Fibroblast of skin of right biceps (primary cell): ENCODE measurements around the gene INKA1.
A peak's percentile ranks its signal among the peaks of the same experiment; 100 is the strongest.
"Not testable (repeated sequence)": the region's sequence is repeated elsewhere in the genome, so short reads cannot be mapped to it uniquely, and the experiment has no call there.

Source experiments
- DNase-seq: peaks from one replicate; pipeline ENCODE4 v3.0.0-alpha.2; 2013

Gene INKA1

GRCh38 chr3:49813497-49814174 is 10.6 kb downstream of the INKA1 start, which contains the start of gene UBA7:
UBA7 (minus strand) TSS chr3:49813953; CDS start chr3:49813787, 166 bp downstream.
- peak; percentile 88 for DNase-seq

DNA sequence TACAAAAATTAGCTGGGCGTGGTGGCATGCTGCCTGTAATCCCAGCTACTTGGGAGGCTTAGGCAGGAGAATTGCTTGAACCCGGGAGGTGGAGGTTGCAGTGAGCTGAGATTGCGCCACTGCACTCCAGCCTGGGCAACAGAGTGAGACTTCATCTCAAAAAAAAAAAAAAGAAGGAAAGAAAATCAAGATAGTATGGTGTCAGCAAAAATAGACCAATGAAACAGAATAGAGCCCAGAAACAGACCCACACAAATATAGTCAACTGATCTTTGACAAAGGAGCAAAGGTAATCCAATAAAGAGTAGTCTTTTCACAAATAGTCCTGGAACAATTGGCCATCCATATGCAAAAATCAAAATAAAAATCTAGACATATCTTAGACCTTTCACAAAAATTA is 20.1 kb downstream of the INKA1 start:
- not testable (repeated sequence) for DNase-seq

DNA sequence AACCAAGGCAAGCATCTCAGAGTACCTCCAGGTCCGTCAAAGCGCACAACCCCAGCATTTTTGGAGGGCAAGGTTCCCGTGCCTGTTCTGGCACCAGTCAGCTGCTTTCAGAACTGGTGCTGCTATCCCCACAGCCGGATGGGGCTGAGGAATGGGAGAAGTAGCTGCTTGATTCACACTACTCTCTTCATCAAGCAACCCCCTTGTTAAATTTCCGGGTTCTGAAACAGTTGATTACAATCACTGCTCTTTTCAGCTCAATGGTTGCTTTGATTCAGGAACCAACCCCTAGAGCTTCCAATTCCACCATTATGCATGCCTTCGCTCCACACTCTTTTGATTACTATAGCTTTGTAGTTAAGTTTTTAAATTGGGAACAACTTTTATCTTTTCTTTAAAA is 23.0 kb downstream of the INKA1 start:
- no peak for DNase-seq

- DNase-seq, result no peak
Measured at GRCh38 chr3:49831341-49831740, 28.3 kb downstream of the INKA1 start.

DNA sequence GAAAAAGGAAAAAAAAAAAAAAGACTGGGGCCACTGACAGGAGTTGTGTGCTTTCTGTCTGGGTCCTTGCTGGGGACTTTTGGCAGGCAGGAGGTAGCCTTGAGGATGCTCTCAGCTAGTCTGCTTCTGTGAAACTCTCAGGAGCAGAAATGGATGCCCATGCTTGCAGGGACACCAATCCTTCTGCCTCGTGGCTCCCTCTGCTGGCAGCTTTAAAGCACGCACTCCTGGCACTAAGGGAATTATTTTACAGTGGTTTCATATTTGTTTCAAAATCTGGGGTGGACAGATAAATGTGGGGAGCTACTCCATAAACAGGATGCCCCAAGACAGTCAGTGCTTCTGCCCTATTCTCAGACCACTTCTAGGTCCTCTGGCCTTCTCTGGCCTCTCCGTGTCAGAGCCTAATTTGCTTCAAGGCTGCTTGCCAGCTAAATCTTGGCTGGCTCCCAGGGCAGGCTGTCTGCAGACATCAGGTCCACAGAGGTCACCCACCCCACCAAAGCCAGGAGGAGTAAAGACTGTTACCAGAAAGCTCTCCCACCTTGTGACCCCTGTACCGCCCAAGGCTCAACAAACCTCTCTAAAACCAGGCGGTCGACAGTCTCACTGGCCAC is 36.2 kb downstream of the INKA1 start:
- DNase-seq, result peak; percentile 73

DNA sequence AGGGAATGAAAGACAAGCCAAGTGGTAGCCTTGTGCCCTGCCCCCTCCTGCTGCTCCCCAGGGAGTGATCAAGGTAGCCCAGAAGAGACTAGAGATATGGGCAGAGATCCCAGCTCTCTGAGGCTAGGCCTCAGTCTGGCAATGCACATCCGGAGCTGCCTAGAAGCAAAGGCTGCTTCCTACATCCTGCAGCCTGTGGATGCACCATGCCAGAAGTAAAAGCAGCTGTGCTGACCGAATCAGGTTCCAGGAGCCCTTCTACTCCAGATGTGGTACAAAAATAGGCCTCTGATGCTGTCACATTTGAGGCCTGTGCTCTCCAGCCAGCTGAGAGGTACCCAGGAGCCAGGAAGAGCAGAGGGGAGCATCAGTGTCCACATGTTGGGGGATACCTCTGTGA is 37.3 kb downstream of the INKA1 start:
- peak; percentile 16 for DNase-seq

- peak; percentile 14 for DNase-seq
Measured at GRCh38 chr3:49841126-49841696, 38.1 kb downstream of the INKA1 start.

DNA sequence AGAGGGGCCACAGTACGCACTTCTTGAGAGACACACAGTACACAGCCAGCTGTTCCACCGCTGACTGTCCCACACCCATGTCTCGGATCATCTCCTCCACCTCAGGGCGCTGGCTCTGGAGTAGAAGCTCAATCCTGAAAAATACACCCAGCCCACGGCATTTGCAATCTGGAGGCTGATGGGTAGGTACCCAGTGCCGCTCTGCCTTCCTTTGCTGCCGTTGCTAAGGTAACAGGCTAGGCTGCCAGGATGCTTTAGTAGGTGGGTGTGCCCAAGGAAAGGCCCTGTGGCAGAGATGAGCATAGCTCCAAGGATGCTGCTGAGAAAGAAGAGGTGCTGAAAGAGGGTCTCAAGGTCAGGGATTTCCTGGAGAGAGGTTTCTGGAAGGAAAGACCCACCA is 38.7 kb downstream of the INKA1 start:
- no peak for DNase-seq

- DNase-seq, result no peak
Measured at GRCh38 chr3:49842843-49843517, 39.9 kb downstream of the INKA1 start.

GRCh38 chr3:49844464-49845183 is 41.6 kb downstream of the INKA1 start:
- DNase-seq, result no peak

DNA sequence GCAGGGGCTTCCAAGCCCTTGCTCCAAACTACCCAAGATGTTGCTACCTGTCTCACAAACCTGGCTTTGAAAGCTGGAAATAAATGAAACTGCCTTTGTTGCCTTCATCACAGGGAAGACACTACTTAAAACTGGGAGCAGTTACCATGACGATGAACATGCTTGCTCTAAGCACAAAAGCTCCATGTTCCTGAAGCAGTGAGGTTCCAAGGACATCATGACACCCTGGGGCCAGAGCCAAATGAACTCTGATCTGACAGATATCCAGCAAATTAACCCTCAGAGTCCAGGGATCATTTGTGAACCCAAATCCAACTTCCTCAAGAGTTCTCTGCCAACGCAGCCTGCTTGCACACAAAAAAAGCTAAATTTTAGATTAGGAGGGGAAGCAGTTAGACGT is 42.6 kb downstream of the INKA1 start:
- DNase-seq, result no peak
